SU-DHL-6 (cell line): ENCODE results near the gene SPNS1.

Experiments
- H2AFZ ChIP-seq: fragments of 200-600 bp; sonication (generic); 2 replicates; pipeline ENCODE4 v1.6.1; 2014; ENCODE audit warnings: low read depth, mild to moderate bottlenecking, moderate library complexity, mixed read lengths, antibody characterized with exemption, low read length; ENCODE audit not compliant: severe bottlenecking
- H3F3A ChIP-seq: fragments of 200-600 bp; shearing (Covaris generic); 2 replicates; pipeline ENCODE4 v1.6.0; 2016; ENCODE audit warnings: antibody characterized with exemption, mild to moderate bottlenecking; ENCODE audit not compliant: insufficient read depth
- H3K27ac ChIP-seq: fragments of 200-600 bp; sonication (generic); 2 replicates; pipeline ENCODE4 v1.5.1; 2016; ENCODE audit warnings: low read depth, mild to moderate bottlenecking, low read length, moderate library complexity, mixed read lengths
- H3K27me3 ChIP-seq: fragments of 200-600 bp; sonication (generic), shearing (Covaris generic); 2 replicates; pipeline ENCODE4 v1.6.0; 2014; ENCODE audit warnings: mild to moderate bottlenecking, low read length
- H3K36me3 ChIP-seq: fragments of 200-600 bp; sonication (generic); 2 replicates; pipeline ENCODE4 v1.6.1; 2014; ENCODE audit warnings: mild to moderate bottlenecking, low read length, mixed read lengths
- H3K4me2 ChIP-seq: fragments of 300-600, 200-600 bp; shearing (Covaris generic), sonication (generic); 2 replicates; pipeline ENCODE4 v1.6.0; 2014; ENCODE audit warnings: low read length, low read depth, mild to moderate bottlenecking; ENCODE audit not compliant: poor library complexity, severe bottlenecking
- H3K4me3 ChIP-seq: fragments of 200-600 bp; sonication (generic); 2 replicates; pipeline ENCODE4 v1.5.1; 2014; ENCODE audit warnings: antibody characterized with exemption, low read length, mild to moderate bottlenecking, mixed read lengths; ENCODE audit not compliant: insufficient read depth, poor library complexity, severe bottlenecking
- H3K79me2 ChIP-seq: fragments of 200-600 bp; sonication (generic); 2 replicates; pipeline ENCODE4 v1.6.1; 2014; ENCODE audit warnings: mild to moderate bottlenecking, low read length, moderate library complexity; ENCODE audit not compliant: insufficient read depth
- H3K9ac ChIP-seq: fragments of 200-600 bp; sonication (generic); 2 replicates; pipeline ENCODE4 v1.7.0; 2014; ENCODE audit warnings: mild to moderate bottlenecking, low read length
- H3K9me2 ChIP-seq: fragments of 200-600 bp; sonication (generic); replicated peaks from 2 replicates; pipeline ENCODE4 v1.6.1; 2014; ENCODE audit warnings: low read length; ENCODE audit not compliant: insufficient read depth
- H3K9me3 ChIP-seq: fragments of 200-600 bp; sonication (generic); 2 replicates; pipeline ENCODE4 v1.6.1; 2014; ENCODE audit warnings: low read length, mixed read lengths; ENCODE audit not compliant: insufficient read depth
- H4K20me1 ChIP-seq: fragments of 200-600 bp; sonication (generic); 2 replicates; pipeline ENCODE4 v1.6.1; 2014; ENCODE audit warnings: low read depth, mild to moderate bottlenecking, antibody characterized with exemption, low read length, moderate library complexity, mixed read lengths
- EZH2phosphoT487 ChIP-seq: fragments of 200-600 bp; sonication (generic), shearing (Covaris generic); conservative IDR thresholded peaks from 2 replicates; pipeline ENCODE4 v1.6.1; 2018; ENCODE audit warnings: mild to moderate bottlenecking, antibody characterized with exemption, low read length, moderate library complexity, mixed read lengths
- TF ChIP-seq, protein P1 (sequence below): fragments of 200-600 bp; sonication (generic); IDR thresholded peaks from one replicate; pipeline ENCODE4 v1.5.1; 2017; ENCODE audit warnings: antibody characterized with exemption, mild to moderate bottlenecking, low read length, moderate library complexity; ENCODE audit not compliant: insufficient read depth, poor library complexity, severe bottlenecking

The SPNS1 gene

DNA sequence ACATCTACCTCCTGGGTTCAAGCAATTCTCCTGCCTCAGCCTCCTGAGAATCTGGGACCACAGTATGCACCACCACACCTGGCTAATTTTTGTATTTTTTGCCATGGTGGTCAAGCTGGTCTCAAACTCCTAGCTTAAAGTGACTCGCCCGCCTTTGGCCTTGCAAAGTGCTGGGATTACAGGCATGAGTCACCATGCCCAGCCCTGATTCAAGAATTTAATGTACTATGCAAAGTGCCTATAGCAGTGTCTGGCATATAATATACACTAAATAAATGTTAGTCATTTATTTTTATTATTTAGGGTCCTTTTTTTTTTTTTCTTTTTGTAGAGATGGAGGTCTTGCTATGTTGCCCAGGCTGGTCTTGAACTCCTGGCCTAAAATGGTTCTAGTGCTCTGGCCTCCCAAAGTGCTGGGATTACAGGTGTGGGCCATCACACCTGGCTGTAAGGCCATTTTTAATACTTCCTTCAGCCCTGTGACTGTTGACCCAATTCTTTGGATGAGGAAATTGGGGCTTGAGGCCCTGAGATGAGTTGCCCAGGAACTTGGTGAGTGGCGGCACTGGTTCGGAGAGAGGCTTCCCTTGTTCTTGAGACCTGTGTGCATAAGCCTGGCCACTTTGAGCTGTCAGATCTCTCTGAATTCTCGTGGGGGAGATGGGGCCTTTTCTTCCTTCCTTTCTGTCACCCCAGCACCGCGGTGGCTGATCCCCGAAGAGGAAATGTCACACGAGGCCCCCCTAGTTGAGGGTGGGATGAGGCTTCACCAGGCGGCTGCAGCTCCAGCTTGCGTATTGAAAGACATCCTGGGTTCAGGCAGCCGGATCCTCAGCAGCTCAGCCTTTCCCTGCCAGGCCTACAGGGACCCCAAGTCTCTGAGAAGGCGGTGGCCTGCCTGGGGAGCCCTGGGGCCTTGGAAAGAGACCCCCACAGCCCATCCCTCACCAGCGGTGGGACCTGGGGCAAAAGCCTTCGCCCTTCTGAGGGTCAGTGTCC lies 49.0 kb downstream of the SPNS1 start:
- no peaks in the 10 kb centered on the region for H3K79me2 ChIP-seq
- no peak overlapping the region for H3K27ac ChIP-seq
- no peaks in the 10 kb centered on the region for H3K27me3 ChIP-seq
- no peaks in the 10 kb centered on the region for H3K9me3 ChIP-seq
- TF ChIP-seq EZH2phosphoT487, result no peak
- TF ChIP-seq, protein P1, sequence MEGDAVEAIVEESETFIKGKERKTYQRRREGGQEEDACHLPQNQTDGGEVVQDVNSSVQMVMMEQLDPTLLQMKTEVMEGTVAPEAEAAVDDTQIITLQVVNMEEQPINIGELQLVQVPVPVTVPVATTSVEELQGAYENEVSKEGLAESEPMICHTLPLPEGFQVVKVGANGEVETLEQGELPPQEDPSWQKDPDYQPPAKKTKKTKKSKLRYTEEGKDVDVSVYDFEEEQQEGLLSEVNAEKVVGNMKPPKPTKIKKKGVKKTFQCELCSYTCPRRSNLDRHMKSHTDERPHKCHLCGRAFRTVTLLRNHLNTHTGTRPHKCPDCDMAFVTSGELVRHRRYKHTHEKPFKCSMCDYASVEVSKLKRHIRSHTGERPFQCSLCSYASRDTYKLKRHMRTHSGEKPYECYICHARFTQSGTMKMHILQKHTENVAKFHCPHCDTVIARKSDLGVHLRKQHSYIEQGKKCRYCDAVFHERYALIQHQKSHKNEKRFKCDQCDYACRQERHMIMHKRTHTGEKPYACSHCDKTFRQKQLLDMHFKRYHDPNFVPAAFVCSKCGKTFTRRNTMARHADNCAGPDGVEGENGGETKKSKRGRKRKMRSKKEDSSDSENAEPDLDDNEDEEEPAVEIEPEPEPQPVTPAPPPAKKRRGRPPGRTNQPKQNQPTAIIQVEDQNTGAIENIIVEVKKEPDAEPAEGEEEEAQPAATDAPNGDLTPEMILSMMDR, result no peak
- no peak overlapping the region for H3K4me2 ChIP-seq
- no peaks in the 10 kb centered on the region for H3K36me3 ChIP-seq
- no peak overlapping the region for H3K9ac ChIP-seq
- no peaks in the 10 kb centered on the region for H3K9me2 ChIP-seq
- H4K20me1 ChIP-seq, result no peaks in the 10 kb centered on the region
- H3K4me3 ChIP-seq, result no peak overlapping the region
- no peaks in the 10 kb centered on the region for H3F3A ChIP-seq
- H2AFZ ChIP-seq, result no peak overlapping the region

GRCh38 chr16:29024278-29024677 lies 49.7 kb downstream of the SPNS1 start:
- no peak for TF ChIP-seq EZH2phosphoT487
- TF ChIP-seq, protein P1, result no peak
- H3K79me2 ChIP-seq, result no peaks in the 10 kb centered on the region
- no peak overlapping the region for H3K4me2 ChIP-seq
- H3K27ac ChIP-seq, result no peak overlapping the region
- H3K36me3 ChIP-seq, result no peaks in the 10 kb centered on the region
- no peaks in the 10 kb centered on the region for H3K9me2 ChIP-seq
- H3K9me3 ChIP-seq, result no peaks in the 10 kb centered on the region
- H3K4me3 ChIP-seq, result no peak overlapping the region
- H4K20me1 ChIP-seq, result no peaks in the 10 kb centered on the region
- no peak overlapping the region for H3K9ac ChIP-seq
- no peaks in the 10 kb centered on the region for H3K27me3 ChIP-seq
- H2AFZ ChIP-seq, result no peak overlapping the region
- H3F3A ChIP-seq, result no peaks in the 10 kb centered on the region

DNA sequence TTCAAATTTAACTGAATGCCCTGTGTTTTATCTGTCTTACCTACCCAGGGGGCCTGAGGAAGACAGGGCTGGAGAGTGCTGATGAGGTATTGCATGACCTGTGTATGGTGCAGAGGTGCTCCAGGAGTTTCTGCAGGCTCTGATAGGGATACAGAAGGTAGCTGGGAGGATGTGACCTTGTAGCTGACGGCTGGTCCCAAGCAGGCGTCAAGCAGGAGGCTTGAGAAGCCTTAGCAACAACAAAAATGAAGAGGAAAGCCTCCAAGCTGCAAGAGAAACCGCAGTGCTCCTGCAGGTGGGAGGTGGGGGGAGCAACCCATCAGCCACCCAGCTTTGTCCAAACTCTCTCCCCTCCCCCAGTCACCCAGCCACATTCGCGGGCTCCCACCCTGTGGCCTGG lies 50.6 kb downstream of the SPNS1 start:
- H3F3A ChIP-seq, result no peaks in the 10 kb centered on the region
- no peak overlapping the region for H3K4me3 ChIP-seq
- H2AFZ ChIP-seq, result no peak overlapping the region
- 0 out of 2 replicates have a peak, but pooled peaks cover under 1% of the 10 kb centered on the region for H3K27me3 ChIP-seq
- TF ChIP-seq, protein P1, result no peak
- TF ChIP-seq EZH2phosphoT487, result no peak
- no peaks in the 10 kb centered on the region for H3K9me3 ChIP-seq
- H4K20me1 ChIP-seq, result no peaks in the 10 kb centered on the region
- no peak overlapping the region for H3K9ac ChIP-seq
- H3K79me2 ChIP-seq, result no peaks in the 10 kb centered on the region
- H3K27ac ChIP-seq, result no peak overlapping the region
- no peaks in the 10 kb centered on the region for H3K36me3 ChIP-seq
- no peaks in the 10 kb centered on the region for H3K9me2 ChIP-seq
- H3K4me2 ChIP-seq, result no peak overlapping the region
